ENCODE measurements around the gene DNM1. TPM values are rescaled to one million over a fixed set of nuclear protein-coding genes. Genes with fewer than 3 reads are reported as not detected.

DNM1 gene
- total and polyA plus RNA-seq, 10 of the 15 experiments (the other 5 are each of a cell fraction or from before 2014, with no cell fraction given), result 0.06 to 0.67 (median 0.19) TPM; not detected in 3

DNA sequence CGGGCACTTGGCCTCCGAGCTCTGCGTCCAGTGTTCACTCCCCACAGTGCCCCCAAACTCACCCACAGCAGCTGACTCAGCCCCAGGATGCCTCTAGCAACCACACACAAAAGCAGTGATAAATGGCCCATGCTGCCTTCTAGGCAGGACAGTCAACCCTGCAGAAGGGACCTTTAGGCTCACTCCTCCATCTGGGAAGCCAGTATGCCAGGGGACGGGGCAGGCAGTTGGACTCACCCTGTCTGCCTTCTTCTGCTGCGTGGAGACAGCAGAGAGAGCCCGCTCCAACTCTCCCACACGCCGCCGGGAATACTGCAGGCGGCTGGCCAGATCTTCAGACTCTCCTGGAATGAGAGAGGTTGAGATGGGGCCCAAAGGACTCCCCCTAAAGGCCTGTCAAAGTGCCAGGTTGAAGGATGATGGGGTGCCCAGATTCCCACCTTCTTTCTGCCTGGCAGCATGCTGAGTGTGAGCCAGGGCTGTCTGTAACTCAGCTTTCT, 62.2 kb downstream of the DNM1 start:
- BruUV-seq (replicated peaks), result no TSS peak
- H3K4me1 ChIP-seq (ENCODE audit: control insufficient read depth, insufficient read depth, low read length), result no peaks in the 10 kb centered on the region
- SMC1A ChIA-PET (ENCODE audit: uncharacterized antibody, unreplicated experiment), result no interaction called here
- H3K4me3 ChIP-seq, result no peak overlapping the region
- 97% methylated on average over 10 of the region's 10 CpGs for WGBS (ENCODE audit: insufficient coverage, insufficient replicate concordance, low lambda C conversion rate, missing lambda C conversion rate)
- POLR2A ChIA-PET, result no interaction called here
- no peaks in the 10 kb centered on the region for H3K27me3 ChIP-seq (replicated peaks in 1 of 2; ENCODE audit: control insufficient read depth in 2 of 2, insufficient read depth in 2 of 2, low read length in 1 of 2)
- no peaks in the 10 kb centered on the region for H4K20me1 ChIP-seq (ENCODE audit: control insufficient read depth, insufficient read depth)
- no peak overlapping the region for H3K4me2 ChIP-seq (ENCODE audit: control insufficient read depth, insufficient read depth)
- CTCF ChIA-PET, result interaction anchor here (1.5 kb wide), 1 partner anchor 10 kb away, joined by 4 read pairs; no protein-coding TSS in a partner anchor
- RAD21 ChIA-PET (ENCODE audit: unreplicated experiment), result no interaction called here
- no peaks in the 10 kb centered on the region for H3K79me2 ChIP-seq (ENCODE audit: control insufficient read depth, insufficient read depth, low read length)
- DNase-seq (ENCODE audit: low read depth, low spot score) (no peak), FAIRE-seq (no peak), ATAC-seq (no peak)
- intact Hi-C loops (cut with micrococcal nuclease; ENCODE audit: unreplicated experiment) (no loop called here), in situ Hi-C loops (cut with MboI) (no loop called here)
- no peak overlapping the region for H2AFZ ChIP-seq (ENCODE audit: control insufficient read depth, low read depth, low read length)
- no peaks in the 10 kb centered on the region for H3K9me3 ChIP-seq (replicated peaks; ENCODE audit: control insufficient read depth, insufficient read depth, low read length)
- no peak overlapping the region for H3K9ac ChIP-seq (ENCODE audit: control insufficient read depth, insufficient read depth, low read length)
- peaks cover 0 to 14% of the 10 kb centered on the region in 2 experiments; a peak in 3 of 4 replicates for H3K36me3 ChIP-seq (ENCODE audit: control insufficient read depth in 2 of 2, insufficient read depth in 2 of 2, low read length in 1 of 2)
- no peak overlapping the region for H3K27ac ChIP-seq (ENCODE audit: control insufficient read depth, insufficient read depth)
- TF ChIP-seq HDAC2 (IDR thresholded peaks at IDR 0.05), result no peak
- no peak for TF ChIP-seq SP1 (IDR thresholded peaks at IDR 0.05; ENCODE audit: low read depth, low read length)
- TF ChIP-seq ZNF384 (IDR thresholded peaks at IDR 0.05; ENCODE audit: borderline replicate concordance, low read depth, low read length), result no peak
- no peak for TF ChIP-seq KAT2A (conservative IDR thresholded peaks at IDR 0.05; ENCODE audit: control insufficient read depth, low read depth, low read length)
- no peak for TF ChIP-seq NR2C2 (IDR thresholded peaks at IDR 0.05; ENCODE audit: borderline replicate concordance, control insufficient read depth, insufficient read length, low read depth)
- TF ChIP-seq MEF2B (IDR thresholded peaks at IDR 0.05; ENCODE audit: partially characterized antibody, poor library complexity, severe bottlenecking), result no peak
- no peak for TF ChIP-seq BRCA1 (IDR thresholded peaks at IDR 0.05; ENCODE audit: low read depth, low read length)
- TF ChIP-seq, protein P1, sequence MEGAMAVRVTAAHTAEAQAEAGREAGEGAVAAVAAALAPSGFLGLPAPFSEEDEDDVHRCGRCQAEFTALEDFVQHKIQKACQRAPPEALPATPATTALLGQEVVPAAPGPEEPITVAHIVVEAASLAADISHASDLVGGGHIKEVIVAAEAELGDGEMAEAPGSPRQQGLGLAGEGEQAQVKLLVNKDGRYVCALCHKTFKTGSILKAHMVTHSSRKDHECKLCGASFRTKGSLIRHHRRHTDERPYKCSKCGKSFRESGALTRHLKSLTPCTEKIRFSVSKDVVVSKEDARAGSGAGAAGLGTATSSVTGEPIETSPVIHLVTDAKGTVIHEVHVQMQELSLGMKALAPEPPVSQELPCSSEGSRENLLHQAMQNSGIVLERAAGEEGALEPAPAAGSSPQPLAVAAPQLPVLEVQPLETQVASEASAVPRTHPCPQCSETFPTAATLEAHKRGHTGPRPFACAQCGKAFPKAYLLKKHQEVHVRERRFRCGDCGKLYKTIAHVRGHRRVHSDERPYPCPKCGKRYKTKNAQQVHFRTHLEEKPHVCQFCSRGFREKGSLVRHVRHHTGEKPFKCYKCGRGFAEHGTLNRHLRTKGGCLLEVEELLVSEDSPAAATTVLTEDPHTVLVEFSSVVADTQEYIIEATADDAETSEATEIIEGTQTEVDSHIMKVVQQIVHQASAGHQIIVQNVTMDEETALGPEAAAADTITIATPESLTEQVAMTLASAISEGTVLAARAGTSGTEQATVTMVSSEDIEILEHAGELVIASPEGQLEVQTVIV (IDR thresholded peaks at IDR 0.05; ENCODE audit: borderline replicate concordance, partially characterized antibody), result no peak
- TF ChIP-seq, protein P2, sequence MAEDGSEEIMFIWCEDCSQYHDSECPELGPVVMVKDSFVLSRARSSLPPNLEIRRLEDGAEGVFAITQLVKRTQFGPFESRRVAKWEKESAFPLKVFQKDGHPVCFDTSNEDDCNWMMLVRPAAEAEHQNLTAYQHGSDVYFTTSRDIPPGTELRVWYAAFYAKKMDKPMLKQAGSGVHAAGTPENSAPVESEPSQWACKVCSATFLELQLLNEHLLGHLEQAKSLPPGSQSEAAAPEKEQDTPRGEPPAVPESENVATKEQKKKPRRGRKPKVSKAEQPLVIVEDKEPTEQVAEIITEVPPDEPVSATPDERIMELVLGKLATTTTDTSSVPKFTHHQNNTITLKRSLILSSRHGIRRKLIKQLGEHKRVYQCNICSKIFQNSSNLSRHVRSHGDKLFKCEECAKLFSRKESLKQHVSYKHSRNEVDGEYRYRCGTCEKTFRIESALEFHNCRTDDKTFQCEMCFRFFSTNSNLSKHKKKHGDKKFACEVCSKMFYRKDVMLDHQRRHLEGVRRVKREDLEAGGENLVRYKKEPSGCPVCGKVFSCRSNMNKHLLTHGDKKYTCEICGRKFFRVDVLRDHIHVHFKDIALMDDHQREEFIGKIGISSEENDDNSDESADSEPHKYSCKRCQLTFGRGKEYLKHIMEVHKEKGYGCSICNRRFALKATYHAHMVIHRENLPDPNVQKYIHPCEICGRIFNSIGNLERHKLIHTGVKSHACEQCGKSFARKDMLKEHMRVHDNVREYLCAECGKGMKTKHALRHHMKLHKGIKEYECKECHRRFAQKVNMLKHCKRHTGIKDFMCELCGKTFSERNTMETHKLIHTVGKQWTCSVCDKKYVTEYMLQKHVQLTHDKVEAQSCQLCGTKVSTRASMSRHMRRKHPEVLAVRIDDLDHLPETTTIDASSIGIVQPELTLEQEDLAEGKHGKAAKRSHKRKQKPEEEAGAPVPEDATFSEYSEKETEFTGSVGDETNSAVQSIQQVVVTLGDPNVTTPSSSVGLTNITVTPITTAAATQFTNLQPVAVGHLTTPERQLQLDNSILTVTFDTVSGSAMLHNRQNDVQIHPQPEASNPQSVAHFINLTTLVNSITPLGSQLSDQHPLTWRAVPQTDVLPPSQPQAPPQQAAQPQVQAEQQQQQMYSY (CRISPR knock-in tag; IDR thresholded peaks at IDR 0.05), result no peak
- TF ChIP-seq FOXK2 (IDR thresholded peaks at IDR 0.05), result no peak
- TF ChIP-seq, protein P3, sequence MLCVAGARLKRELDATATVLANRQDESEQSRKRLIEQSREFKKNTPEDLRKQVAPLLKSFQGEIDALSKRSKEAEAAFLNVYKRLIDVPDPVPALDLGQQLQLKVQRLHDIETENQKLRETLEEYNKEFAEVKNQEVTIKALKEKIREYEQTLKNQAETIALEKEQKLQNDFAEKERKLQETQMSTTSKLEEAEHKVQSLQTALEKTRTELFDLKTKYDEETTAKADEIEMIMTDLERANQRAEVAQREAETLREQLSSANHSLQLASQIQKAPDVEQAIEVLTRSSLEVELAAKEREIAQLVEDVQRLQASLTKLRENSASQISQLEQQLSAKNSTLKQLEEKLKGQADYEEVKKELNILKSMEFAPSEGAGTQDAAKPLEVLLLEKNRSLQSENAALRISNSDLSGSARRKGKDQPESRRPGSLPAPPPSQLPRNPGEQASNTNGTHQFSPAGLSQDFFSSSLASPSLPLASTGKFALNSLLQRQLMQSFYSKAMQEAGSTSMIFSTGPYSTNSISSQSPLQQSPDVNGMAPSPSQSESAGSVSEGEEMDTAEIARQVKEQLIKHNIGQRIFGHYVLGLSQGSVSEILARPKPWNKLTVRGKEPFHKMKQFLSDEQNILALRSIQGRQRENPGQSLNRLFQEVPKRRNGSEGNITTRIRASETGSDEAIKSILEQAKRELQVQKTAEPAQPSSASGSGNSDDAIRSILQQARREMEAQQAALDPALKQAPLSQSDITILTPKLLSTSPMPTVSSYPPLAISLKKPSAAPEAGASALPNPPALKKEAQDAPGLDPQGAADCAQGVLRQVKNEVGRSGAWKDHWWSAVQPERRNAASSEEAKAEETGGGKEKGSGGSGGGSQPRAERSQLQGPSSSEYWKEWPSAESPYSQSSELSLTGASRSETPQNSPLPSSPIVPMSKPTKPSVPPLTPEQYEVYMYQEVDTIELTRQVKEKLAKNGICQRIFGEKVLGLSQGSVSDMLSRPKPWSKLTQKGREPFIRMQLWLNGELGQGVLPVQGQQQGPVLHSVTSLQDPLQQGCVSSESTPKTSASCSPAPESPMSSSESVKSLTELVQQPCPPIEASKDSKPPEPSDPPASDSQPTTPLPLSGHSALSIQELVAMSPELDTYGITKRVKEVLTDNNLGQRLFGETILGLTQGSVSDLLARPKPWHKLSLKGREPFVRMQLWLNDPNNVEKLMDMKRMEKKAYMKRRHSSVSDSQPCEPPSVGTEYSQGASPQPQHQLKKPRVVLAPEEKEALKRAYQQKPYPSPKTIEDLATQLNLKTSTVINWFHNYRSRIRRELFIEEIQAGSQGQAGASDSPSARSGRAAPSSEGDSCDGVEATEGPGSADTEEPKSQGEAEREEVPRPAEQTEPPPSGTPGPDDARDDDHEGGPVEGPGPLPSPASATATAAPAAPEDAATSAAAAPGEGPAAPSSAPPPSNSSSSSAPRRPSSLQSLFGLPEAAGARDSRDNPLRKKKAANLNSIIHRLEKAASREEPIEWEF (IDR thresholded peaks at IDR 0.05; ENCODE audit: insufficient replicate concordance, low read depth, low read length), result no peak
- TF ChIP-seq NR2F1 (conservative IDR thresholded peaks at IDR 0.05), result no peak
- no peak for TF ChIP-seq ZNF622 (IDR thresholded peaks at IDR 0.05)
- TF ChIP-seq RAD21 (IDR thresholded peaks at IDR 0.05; ENCODE audit: insufficient read depth, low read depth, low read length), result no peak
